Measurements from ENCODE around the gene PTPN6.

The PTPN6 gene

GRCh38 chr12:6975297-6976032 lies 24.3 kb downstream of the PTPN6 start:
- DNase-seq: no peak

GRCh38 chr12:6977653-6978052 lies 26.5 kb downstream of the PTPN6 start:
- DNase-seq: no peak

DNA sequence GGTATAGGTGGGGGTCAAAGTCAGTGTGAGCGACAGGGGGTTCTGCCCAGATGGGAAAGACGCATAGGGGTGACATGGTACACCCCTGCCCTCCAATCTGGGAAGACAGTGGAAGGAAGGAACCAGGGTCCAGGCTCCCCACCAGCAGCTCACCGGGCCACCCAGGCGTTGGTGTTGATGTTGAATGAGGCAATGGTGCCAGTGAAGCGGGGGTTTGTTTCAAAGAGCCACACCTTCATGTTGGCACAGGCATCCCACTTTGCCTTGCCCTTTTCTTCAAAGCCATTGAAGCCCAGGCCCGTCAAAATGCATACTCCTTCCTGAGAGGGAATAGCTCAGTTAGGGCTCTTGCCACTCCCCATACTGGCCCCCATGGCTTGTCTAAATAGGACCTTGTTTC lies 27.0 kb downstream of the PTPN6 start:
- DNase-seq: no peak

DNA sequence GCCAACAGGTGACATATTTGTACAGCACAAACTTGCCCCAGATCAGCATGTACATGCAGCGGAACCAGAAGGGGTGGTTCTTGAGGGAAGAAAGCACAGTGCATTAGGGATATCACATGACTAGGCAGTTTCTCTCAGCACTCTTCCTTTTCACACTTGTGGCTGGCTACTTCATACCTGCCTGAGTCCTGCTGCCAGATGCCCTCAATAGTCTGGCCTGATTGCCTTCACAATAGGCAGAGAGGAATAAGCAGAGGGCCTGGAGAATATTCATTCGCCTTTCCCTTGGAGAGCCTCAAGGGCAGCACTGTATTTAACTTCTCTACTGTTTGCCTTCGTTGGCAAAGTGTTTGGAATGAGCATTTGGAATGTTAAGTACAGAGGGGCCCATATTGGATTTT lies 27.5 kb downstream of the PTPN6 start:
- DNase-seq: no peak

DNA sequence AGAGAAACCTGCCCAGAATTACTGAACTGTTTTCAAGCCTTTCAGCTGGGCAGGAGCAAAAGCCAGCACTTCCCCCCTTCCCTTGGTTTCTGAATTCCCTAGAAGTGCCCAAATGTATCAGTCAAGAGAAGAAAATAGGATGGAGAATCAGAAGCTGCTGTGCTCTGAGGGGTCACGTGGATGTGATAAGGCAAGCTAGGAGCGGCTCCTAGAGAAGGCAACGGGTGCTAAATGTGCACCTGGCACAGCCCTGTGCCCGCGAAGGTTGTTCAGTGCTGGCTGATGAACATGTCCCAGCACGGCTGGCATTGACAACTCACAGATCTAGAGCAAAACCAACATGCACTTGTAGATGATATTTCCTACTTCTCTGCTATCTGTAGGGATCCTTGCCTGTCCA lies 27.9 kb downstream of the PTPN6 start:
- no peak for DNase-seq

DNA sequence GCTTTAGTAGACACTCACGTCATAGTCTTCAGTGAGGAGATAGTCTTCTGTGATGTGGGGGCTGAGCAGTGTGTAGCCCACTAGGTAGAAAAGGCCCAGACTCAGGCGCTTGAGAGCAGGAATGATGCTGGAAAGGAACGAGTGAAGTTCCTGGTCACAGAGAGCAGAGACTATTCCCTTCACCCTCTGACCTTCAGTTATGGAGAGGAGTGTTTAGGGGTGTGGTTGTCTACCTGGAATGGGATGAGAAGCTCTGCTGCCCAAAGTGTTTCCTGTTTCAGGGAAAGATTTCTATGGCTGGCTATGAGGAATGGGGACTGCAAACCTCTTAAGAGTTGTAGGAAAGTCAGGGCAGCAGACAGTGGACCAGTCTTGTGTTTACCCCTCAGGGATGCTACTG lies 28.3 kb downstream of the PTPN6 start:
- DNase-seq: no peak

DNA sequence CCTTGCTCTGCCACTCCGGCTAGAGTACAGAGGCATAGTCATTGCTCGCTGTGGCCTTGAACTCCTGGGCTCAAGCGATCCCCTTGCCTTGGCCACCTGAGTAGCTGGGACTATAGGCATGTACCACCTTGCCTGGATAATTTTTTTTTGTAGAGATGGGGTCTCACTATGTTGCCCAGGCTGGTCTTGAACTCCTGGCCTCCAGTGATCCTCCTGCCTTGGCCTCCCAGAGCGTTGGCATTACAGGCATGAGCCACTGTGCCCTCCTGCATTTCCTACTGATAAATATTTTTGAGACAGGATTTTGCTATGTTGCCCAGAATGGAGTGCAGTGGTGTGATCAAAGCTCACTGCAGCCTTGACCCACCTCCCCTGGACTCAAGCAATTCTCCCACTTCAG lies 28.9 kb downstream of the PTPN6 start:
- no peak for DNase-seq

GRCh38 chr12:6980740-6981139 lies 29.6 kb downstream of the PTPN6 start:
- DNase-seq: no peak

GRCh38 chr12:6981152-6982052 lies 30.2 kb downstream of the PTPN6 start:
- no peak for DNase-seq

GRCh38 chr12:6982532-6982931 lies 31.4 kb downstream of the PTPN6 start:
- no peak for DNase-seq

DNA sequence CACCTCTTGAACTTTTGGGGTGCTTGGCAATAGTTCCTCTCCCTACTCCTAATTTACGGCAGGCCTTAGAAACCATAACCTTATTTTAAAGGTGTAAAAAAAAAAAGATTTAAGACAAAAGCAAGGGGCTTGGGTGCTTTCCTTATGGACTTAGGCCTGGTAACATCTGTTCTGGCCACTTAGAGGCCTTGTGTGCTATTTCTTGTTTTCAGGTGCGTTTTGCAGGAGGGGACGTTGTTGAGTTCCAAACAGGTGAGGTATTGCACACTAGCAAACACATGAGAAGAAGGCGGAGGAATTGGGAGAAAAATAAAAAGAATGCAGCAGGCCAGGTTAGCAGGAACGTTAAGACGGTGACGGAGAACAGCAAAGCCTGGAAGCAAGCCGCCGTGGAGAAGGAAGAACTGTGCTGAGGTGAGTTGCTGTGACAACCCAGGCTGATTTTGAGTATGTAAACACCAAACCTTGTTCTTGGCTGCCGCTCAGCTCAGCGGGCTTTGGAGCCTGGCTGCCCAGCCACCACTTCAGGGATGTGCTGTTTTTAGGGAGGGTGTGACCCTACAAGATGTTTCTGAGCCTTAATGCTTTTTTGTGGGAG lies 36.9 kb downstream of the PTPN6 start:
- DNase-seq: no peak

GRCh38 chr12:6996040-6996441 lies 44.9 kb downstream of the PTPN6 start:
- no peak for DNase-seq

DNA sequence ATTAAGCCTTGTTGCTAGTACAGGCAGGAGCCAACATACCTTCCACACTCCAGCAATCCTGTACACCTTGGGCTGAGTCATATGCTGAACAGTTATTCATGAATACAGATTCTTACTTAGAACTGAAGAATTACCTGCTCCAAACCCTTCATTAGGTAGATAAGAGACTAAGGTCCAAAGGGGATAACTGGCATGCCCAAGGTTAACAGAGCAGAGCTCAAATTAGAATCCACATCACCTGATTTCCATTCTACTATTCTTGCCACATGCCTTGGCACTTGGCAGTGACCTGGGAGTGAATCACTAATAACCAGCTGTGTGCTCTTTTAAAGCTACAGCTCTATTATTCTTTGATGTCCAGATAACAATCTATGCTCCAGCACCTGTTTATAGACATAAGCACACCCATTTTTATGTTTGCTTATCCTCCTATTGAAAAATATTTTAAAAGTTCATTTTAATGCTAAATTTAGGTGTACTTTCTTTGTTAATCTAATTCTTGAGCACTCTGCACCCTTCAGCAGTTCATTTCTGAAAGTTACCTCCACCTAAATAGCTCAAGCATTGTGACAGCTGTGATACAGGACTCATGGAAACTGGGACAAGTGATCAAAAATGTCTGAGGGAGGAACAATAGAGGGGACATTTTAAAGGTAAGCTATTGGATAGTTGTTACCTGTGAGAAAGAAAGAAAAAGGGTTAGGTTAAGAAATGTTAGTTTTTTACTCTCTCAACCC lies 47.7 kb downstream of the PTPN6 start:
- DNase-seq: no peak

DNA sequence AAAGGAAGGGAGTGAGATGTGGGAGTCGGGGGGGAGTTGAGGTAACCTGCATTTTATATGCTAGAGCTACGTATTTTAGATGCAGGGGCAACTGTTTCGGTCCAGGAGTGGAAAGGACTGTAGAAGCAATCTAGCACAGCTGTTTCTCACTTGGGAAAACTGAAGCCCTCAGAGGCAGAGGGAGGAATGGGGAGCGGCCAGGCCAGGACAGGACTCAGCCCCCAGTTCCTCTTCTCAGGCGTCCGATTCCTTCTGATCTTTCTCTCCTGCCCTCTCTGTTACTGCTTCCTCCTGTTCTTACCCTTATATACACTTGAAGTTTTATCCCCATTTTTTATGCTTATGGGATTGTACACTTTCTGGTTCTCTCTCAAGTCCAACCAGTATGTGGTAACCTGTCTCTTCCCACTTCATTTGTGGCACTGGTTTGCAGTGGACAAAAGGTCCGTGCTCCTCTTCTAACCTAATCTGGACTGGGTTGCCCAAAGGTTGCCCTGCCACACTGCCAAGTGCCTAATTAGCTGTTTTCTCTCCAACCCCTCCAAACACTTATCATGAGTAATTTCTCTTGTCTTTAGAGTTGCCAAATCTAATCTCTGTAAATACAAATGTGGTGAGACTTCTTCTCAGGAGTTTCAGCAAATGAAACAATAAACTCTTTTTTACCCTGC lies 50.9 kb downstream of the PTPN6 start:
- DNase-seq: no peak

DNA sequence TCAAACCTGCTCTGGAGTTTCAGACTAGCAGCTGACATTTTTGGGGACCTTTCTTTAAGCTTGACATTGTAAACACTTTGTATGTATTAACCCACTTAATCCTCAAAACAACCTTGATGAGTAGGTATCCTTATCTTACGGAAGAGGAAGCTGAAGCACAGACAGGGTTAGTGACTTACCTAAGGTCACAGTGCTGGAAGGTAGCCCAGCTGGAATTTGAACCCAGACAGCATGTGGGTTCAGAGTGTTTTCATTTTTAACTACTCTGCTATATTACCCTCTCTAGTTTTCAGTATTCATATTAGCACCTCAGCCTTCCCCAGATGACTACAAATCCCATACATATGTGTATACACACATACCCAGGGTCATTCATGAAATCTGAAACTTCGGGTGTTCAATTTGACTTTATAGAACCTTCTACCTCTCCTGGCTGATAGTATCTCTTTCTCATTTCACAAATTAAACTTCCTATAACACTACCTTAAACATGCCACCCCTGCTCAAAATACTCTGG lies 53.2 kb downstream of the PTPN6 start:
- no peak for DNase-seq

DNA sequence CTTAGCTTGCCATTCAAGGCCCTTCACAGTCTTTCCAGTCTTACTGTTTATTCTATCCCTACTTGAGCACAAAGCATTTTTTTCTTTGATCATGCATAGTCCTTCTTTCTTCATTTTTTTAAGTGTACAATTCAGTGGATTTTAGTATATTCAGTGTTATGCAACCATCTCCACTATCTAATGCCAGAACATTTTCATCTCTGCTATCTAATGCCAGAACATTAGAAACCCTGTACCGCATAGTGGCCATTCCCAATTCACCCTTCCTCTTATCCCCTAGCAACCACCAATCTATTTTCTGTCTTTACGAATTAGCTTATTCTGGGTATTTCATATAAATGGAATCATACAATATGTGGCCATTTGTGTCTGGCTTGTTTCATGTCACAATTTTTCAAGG lies 53.7 kb downstream of the PTPN6 start:
- no peak for DNase-seq

DNA sequence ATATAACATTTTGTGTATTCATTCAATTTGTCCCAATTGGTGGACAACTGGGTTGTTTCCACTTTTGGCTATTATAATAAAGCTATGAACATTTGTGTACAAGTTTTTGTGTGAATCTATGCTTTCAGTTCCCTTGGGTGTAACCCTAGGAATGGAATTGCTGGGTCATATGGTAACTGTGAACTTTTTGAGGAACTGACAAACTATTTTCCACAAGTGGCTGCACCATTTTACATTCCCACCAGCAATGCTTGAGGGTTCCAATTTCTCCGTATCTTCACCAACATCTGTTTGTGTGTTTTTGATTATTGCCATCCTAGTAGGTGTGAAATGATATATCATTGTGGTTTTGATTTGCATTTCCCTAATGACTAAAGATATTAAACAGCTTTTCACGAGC lies 54.2 kb downstream of the PTPN6 start:
- DNase-seq: no peak

GRCh38 chr12:7006639-7007038 lies 55.5 kb downstream of the PTPN6 start:
- no peak for DNase-seq

GRCh38 chr12:7008864-7009263 lies 57.7 kb downstream of the PTPN6 start:
- no peak for DNase-seq

- DNase-seq: no peak
These were observed 58.4 kb downstream of the PTPN6 start for GRCh38 chr12:7009512-7009911.
